CD4-positive, alpha-beta T cell treated with Interleukin-2 at 100 ng/mL for 4 hours (primary cell): ENCODE measurements around the gene ANO6.
"Not testable (repeated sequence)": the region's sequence is repeated elsewhere in the genome, so short reads cannot be mapped to it uniquely, and the experiment has no call there.

ENCODE experiments used
- DNase-seq: peaks from one replicate; pipeline ENCODE4 v3.0.0-alpha.2; 2020; ENCODE audit warnings: low spot score

Gene ANO6, protein sequence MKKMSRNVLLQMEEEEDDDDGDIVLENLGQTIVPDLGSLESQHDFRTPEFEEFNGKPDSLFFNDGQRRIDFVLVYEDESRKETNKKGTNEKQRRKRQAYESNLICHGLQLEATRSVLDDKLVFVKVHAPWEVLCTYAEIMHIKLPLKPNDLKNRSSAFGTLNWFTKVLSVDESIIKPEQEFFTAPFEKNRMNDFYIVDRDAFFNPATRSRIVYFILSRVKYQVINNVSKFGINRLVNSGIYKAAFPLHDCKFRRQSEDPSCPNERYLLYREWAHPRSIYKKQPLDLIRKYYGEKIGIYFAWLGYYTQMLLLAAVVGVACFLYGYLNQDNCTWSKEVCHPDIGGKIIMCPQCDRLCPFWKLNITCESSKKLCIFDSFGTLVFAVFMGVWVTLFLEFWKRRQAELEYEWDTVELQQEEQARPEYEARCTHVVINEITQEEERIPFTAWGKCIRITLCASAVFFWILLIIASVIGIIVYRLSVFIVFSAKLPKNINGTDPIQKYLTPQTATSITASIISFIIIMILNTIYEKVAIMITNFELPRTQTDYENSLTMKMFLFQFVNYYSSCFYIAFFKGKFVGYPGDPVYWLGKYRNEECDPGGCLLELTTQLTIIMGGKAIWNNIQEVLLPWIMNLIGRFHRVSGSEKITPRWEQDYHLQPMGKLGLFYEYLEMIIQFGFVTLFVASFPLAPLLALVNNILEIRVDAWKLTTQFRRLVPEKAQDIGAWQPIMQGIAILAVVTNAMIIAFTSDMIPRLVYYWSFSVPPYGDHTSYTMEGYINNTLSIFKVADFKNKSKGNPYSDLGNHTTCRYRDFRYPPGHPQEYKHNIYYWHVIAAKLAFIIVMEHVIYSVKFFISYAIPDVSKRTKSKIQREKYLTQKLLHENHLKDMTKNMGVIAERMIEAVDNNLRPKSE

DNA sequence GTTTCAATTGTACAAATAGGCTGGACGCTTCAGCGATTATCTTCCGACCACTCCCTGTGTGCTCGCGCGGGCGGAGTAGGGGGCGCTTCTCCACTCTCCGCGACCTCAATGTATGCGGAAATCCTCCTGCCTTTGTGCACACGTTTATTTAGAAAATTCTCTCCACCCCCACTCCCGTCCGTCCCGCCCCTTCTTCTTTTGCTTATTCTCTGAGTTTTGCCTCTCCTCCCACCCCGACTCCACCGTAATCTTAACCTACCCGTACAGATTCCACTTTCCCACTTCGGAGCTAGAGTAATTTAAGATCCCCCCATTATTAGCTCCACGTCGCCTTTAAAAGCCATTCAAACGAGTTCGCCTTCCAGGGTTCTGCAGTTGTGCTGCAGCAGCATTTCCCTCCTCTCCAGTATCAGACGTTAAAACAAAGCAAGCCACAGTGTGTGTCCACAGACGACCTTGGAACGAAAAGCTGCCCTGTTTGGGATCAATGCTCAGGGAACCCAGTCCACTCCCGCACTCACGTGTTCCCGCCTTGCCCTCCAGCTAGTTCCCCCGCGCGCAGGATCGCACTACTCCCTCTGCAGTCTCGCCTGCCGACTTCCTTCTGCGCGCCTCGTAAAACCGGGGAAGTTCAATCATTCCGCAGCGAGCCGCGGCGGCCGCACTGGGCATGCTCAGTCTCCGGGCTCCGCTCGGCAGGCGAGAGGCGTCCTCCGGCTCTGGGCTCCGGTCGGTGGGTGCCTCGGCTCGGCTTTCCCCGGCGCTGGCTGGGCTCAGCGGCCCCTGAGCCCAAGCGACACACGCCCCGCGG, at the start of gene ANO6:
ANO6 (plus strand) TSS at position 677 of the 811 bp plus-strand sequence. CDS start 227 bp downstream, outside the sequence.
- peak; percentile 77 for DNase-seq

DNA sequence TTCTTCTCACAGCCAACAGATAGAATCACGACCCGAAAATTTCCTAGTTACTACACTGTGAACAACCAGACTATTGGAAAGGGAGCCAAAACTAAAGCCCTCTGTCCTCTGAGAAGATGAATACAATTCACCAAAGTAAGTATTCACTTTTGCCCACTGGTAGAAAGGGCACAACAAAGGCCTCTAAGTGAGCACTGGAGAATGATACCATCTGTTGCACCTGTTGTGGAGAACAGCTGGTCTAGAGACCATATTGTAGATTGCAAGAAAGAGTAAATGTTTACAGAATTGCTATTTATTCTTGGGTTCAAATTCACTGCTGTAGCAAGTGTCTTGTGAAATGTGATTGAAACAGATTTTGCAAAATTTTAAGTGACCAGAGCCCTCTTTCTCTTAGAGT, 46.9 kb upstream of the ANO6 start:
- DNase-seq: no peak

DNA sequence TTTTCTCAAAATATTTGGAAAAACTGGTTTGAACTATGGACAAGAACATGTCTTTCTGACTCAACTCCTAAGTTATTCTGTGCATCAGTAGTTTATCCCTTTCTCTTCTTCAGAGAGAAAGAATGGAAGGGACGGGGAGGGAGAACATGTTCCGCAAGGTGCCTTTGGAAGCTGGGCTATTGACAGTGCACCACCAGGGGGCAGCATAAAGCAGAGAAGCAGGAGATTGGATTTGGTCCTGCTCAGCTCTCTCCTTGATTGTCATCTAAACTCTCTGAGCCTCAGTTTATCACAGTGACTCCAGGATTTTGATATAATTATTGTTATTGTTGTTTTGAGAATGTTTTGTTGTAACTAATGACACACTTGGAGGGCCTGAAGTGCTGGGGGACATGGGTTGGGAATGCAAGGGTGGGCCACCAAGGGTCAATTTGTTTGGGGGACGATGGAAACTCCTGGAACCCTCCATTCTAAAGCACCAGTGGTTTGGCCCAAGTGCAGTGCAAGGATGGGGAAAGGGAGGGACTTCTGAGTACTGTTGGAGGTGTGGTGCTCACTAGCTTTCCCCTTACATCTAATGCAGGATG, 45.3 kb upstream of the ANO6 start:
- DNase-seq: peak; percentile 77

DNA sequence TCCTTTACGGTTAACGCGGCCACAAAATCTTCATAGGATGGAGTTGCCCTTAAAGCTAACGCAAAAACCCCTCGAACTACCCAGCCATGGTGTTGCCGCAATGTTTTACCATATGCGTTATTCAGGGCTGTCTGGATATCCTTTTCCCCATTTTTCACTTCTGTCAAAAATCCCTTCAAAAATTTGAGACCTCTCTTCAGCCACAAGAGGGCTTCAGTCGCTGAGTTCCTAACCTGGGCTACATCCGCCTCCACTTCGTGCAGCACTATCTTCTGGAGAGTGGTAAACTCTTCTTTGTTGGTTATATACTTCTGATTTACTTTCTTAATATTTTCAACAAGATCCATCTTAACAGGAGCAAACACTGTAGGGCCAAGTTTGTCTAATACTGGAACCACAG, 42.6 kb upstream of the ANO6 start:
- DNase-seq: not testable (repeated sequence)

DNA sequence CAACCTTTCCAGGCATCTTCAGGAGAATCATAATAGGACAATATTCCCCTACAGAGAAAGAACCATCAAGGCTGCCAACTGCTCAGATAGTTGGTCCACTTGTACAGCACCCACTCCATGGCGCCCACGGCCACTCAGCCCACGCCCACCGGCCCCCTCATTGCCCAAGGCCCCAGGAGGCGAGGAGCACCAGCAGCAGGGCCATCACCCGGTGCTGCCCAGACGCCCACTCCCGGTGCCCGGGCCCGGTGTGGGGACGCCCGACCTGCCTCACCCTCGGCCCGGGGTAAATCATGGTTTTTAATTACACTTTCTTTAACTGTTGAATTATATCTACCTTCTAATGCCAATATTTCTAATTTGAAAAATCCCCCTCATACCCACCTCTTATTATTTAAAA, 41.3 kb upstream of the ANO6 start:
- no peak for DNase-seq

DNA sequence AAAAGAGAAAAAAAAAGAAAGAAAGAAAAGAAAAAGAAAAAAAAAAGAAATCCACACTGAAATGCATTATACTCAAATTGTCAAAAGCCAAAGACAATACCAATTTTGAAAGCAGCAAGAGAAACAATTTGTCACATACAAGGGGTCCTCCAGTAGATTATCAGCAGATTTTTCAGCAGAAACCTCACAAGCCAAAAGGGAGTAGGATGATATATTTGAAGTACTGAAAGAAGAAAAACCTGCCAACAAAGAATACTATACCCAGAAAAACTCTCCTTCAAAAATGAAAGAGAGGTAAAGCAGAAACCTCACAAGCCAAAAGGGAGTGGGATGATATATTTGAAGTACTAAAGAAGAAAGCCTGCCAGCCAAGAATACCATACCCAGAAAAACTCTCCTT, 37.1 kb upstream of the ANO6 start:
- no peak for DNase-seq

DNA sequence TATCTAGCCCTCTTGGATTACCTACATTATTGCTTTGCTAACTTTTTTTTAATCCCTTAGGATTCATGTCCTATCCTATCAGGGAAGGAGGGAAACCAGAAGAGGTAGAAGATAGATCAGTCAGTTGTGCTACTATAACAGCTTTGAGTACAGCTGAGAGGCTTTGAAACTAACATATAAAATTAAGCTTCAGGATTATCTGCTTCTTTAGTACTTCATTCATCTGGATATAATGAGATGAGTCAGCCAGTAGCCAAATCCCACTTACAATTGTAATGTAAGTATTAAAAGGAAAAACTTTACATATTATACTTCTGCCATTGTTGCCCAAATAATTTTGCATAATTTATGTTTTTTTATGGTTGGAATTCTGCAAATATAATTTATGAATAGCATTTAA, 33.4 kb upstream of the ANO6 start:
- DNase-seq: no peak

DNA sequence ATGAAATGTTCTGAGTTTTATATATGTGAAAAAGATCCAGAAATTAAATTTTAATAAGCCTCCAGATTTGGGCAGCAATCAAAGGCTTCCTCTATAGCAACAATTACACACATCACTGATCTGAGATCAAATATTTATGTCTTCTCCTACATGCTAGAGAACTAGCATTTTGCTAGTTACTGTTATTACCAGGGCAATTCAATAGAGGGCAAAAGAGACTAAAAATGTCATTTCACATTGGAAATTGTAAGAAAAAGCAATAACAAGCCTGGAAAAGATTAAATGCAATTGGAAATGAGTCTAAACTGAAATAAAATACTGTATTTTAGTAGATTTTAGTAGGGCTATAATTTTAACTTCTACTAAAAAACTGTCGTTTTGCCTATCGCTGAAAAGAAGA, 32.6 kb upstream of the ANO6 start:
- no peak for DNase-seq

DNA sequence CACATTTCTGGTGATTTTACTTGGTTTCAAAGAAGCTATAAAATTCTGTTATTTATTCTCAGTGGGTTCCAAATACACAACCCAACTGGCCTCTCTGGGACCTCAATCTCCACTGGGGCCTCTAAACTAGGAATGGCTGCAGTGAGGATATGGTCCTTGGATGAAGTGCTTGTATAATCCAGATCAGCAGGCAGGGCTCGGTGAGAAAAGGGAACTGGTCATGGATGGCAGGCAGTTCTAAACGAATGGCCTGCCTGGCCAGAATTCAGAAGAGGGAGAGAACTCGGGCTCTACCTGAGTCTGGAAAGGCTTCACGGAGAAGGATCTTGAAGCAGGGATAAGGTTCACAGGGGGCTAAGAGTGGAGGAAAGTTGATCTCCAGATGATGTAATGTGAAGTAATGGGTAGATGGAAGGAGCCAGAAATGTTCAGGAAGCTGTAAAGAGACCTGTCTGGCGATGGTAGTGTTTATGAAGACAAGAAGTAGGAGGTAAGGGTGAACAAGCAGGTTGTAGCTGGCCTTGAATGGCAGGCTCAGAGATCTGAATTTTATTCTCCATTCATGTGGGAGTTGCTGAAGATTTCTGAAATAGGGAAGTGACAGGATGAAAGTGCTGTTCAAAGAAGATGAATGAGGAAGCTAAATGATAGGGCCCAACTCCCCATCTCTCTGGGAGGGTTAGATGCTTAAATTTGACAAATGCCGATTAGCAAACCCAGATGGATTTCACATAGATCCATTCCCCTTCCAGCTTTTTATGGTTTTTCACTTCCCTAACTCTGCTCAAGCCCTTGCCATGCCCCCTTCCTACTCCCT, 31.5 kb upstream of the ANO6 start:
- no peak for DNase-seq

DNA sequence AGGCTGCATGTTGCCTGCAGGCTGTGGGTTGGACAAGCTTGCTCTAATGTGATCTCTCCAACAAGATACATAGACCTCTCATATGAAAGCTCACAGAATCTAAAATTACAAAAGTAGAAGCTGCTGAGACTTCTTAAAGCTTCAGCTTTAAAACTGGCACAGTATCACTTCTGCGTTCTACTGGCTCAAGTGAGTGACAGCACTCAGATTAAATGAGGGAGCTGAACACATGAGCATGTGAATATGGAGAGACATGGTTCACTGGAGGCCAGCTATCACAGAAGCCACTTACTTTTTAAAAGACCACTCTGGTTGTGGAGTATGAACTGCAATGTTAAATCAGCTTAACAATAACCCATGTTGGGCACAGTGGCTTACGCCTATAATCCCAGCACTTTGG, 29.1 kb upstream of the ANO6 start:
- DNase-seq: no peak

DNA sequence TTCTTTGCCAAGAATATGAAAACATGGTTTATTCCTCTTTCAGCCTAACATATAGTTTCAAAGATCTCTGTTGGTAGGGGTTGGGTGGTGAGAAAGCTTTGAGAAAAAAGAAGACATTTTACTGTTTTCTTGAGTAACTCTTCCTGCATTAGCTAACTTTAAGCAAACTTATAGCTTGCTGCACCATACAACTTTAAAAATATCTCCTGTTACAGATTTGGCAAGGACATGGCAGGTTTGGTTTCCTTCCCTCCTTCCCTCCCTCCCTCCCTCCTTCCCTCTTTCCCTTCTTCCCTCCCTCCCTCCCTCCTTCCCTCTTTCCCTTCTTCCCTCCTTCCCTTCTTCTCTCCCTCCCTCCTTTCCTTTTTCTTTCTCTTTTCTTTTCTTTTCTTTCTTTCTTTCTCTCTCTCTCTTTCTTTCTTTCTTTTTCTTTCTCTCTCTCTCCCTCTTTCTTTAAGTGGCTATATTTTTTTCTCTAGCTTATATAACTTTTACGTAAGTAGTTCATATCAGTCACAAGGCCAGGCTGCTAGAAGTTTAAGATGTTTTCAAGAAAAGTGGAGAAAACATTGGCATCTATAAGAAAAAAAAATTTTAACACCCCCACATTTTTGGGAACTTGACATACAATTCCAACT, 26.0 kb upstream of the ANO6 start:
- no peak for DNase-seq

DNA sequence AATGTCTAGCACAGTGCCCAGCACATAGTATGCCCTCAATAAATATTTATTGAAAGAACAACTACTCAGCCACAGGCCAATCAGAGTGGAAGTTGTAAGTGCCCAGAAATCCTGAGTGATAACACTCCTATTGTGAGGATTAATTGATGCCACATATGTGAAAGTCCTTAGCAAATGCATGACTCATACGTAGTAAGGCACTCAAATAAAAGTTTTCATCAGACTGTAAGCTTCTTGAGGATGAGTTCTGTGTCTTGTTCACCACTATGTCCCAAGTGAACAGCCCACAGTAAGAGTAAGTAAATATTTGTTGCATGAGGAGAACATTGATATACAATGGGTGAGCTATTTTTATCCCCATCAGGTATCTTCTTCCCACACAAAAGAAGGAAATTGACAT, 24.7 kb upstream of the ANO6 start:
- no peak for DNase-seq

DNA sequence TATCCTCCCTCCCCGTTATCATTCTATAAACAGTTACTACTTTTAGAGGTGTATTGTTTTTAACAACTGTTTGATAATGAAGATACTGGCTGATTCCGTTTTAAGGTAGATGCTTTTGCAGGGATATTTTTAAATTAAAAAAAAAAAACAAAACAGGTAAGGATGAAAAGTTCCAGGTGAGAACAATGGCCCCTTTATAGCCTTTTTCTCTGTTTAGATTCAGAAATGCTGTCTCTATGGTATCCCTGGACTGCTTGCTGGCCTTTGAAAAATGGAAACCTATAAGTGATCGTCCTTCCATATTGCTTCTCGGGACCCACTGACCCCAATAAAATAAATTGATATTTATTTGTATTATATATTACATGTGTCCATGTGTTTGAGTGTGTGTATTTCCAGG, 23.2 kb upstream of the ANO6 start:
- no peak for DNase-seq

DNA sequence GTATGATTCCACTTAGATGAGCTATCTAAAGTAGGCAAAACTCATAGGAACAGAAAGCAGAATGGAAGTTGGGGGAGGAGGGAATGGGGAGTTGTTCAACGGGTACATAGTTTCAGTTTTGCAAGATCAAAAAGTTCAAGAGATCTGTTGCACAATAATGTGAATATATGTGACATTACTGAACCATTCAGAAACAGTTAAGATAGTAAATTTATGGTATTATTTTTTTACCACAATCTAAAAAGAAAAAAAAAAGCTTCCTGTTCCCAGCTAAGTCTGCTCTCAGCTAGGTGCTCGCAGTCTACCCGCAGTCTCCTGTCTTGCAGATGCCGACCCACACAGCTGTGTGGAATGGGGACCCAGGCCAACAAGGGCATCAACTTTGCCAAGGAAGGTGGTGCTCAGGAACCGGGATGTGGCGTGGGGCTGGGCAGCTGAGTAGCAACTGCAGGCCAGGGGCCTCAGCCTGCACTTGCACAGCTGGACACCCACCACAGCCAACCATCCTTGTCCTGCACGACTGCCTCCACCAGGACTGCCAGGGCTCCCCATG, 15.3 kb upstream of the ANO6 start:
- no peak for DNase-seq

DNA sequence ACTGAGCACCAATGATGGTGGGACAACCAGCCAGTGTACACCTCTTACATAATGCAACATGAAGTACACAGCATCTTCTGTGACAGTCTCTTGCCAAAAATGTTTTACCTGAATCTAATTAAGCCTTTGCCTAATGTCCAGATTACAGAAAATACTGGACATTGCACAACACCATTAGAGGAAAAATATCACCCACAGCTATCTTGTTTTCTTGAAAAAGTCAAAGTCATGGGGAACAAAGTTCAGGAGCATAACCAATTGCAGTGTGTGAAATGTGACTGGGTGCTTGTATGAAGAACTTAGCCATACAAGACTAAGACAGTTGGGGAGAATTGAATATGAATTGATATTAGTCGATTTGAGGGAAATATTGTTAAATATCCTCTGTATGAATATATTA, 12.1 kb upstream of the ANO6 start:
- no peak for DNase-seq

DNA sequence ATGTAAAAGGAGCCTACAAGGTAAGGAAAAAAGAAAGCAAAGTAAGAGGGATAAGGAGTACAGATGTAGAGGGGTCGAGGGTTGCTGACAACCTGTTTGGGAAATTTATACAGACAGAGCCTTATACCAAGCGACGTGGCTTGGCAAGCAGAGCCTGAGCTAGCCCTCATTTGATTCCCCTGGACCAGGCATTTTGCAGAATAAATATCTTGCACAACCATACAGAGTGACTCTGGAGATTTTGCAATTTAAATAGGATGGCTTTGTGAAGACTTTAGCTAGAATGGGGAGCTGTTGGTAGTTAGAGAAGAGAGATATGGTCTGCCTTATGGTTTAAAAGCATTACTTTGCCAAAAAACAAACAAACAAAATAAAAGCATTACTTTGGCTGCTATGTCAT, 11.1 kb upstream of the ANO6 start:
- no peak for DNase-seq

DNA sequence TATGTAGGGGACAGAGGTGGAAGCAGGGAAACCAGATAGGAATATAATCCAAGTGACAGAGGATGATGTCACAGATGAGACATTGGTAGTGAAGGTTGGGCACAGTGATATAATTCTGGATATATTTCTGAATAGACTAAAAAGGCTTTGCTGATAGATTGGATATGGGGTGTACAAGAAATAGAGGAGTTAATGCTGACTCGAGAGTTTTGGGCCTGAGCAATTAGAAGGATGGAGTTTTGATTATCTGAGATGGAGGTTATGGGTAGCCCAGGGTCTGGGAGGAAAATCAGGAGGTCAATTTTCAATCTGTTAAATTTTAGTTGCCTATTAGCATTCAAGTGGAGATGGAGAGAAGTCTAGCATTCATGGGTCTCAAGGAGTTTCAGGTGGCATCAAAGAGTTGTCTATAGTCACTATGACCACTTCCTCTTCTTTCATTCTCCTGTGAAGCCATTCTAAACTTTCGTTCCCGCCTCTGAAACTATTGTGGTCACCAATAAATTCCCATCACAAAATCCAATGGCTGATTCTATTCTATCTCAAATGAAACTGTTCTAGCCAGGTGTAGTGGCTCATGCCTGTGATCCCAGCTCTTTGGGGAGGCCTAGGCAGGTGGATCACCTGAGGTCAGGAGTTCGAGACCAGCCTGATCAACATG, 10.6 kb upstream of the ANO6 start:
- no peak for DNase-seq

DNA sequence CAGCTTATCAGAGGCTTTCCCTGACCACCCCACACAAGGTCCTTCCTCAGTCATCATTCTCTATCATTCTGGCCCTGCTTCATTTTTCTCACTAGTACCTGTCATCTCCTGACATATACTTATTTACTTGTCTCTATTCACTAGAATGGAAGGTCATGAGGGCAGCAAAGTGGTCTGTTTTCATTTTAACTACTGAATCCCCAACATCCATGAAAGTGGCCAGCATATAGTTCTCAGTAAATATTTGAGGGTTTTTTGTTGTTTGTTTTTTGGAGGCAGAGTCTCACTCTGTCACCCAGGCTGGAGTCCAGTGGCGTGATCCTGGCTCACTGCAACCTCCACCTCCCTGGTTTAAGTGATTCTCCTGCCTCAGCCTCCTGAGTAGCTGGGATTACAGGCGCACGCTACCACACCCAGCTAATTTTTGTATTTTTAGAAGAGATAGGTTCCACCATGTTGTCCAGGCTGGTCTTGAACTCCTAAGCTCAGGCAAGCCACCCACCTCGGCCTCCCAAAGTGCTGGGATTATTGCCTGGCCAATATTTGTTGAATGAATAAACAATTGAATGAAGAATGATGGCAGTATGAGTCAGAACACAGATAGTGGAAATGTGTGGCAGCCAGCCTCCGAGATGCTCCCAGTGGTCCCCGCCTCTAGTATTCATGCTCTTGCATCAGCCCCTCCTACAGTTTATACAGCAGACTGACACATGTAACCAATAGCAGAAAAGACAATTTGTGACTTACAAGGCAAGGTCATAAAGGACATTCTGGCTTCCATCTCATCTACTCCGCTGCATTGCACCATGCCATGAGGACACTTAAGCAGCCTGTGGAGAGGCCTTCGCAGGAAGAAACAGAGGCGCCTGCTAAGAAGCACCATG, 7.0 kb upstream of the ANO6 start:
- no peak for DNase-seq

DNA sequence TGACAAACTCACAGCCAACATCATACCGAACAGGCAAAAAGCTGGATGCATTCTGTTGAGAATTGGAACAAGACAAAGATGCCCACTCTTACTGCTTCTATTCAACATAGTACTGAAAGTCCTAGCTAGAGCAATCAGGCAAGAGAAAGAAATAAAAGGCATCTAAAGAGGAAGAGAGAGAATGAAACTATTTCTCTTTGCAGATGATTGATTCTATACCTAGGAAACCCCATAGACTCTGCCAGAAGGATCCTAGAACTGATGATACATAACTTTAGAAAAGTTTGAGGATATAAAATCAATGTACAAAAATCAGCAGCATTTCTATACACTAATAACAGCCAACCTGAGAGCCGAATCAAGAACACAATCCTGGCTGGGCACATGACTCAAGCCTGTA, 6.1 kb upstream of the ANO6 start:
- DNase-seq: no peak
